ENCODE measurements around the gene SMARCA2.

SMARCA2 gene

GRCh38 chr9:2215921-2216441 lies 200.8 kb downstream of the SMARCA2 start:
- DNase-seq (ENCODE audit: low spot score), result no peak

DNA sequence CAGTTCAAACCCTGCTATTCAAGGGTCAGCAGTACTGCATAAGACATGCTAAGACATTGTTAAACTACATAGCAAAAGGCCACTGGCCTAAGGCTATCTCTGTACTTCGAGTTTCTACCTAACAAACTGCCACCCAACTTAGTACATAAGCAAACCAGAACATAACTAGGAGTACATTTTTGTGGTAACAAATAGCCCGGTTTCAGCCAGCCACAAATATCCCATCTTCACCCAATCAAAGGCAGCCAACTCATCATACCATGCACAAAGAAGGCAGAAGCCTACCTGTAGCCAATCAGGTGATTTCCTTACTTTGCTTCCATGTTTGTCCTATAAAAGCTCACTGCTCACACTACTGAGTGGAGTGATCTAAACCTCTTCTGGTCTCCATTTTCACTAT lies 201.4 kb downstream of the SMARCA2 start:
- no peak for DNase-seq (ENCODE audit: low spot score)

DNA sequence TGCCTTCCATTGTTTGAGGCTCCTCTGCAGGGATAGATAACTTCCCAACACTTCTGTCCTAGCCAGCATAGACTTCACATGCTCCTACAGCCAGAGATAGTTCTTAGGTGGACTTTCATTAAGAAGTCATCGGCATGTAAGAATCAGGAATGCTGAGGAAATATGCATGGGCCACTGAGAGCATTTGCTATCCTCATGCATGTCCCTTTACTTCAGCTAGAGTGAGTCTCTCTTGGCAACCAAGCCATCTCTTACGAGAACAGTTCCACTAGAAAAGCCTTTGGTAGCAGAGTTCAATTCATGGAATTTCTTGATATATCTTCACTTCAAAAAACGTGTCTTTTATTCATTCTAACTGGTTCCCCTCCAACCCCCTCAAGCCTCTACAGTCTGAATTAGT lies 202.4 kb downstream of the SMARCA2 start:
- DNase-seq (ENCODE audit: low spot score), result no peak

- no peak for DNase-seq (ENCODE audit: low spot score)
Observed at GRCh38 chr9:2220036-2220435, 204.9 kb downstream of the SMARCA2 start.

DNA sequence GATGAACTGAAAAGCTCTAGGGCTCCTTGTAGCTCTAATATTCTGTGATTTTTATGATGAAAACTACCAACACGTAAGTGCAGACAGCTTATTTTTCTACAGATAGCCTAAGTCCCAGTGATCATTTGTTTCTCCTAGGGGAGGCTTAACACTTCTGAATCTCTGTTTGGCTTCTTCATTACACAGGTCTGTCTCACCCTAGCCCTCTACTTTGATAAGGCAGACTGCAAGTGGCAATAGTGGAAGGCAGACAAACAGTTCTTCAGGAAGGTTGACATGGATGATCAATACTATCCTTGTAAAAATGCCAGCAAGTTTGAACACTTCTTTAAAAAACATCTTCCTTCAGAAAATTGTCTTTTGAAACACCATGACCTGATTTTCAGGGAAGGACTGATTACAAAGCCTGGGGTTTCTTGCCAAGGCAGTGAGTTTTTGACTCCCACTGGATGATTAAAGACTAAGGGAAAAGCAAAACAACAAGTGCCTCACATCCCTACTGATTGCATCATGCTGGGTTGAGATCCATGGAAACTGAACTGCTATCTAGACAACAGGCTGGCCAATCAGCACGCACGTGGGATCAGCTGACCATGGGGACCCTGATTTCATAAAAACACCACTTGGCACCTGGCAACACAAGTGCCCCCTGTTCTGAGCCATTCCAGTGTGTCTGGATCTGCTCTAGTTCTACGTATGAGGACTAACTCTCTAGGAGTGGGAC lies 212.2 kb downstream of the SMARCA2 start:
- DNase-seq (ENCODE audit: low spot score), result no peak

- DNase-seq (ENCODE audit: low spot score), result peak; percentile 42
Observed at GRCh38 chr9:2228132-2228531, 213.0 kb downstream of the SMARCA2 start.

DNA sequence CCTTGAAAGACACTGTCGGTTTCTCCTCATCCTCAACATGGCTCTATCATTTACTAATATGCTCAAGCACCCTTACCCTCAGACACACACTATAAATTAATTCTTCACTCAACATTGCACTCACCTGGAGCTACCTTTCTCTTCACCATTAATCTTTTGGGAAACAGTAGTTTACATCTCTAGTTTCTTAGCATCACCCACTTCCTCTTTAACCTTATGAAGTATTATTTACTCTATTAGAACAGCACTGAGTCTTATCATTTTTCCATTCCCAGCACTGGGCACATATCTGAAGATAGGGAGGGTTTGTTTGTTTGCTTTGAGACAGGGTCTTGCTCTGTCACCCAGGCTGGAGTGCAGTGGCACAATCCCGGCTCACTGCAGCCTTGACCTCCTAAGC lies 213.5 kb downstream of the SMARCA2 start:
- no peak for DNase-seq (ENCODE audit: low spot score)

GRCh38 chr9:2229109-2229721 lies 214.1 kb downstream of the SMARCA2 start:
- DNase-seq (ENCODE audit: low spot score), result peak; percentile 17

DNA sequence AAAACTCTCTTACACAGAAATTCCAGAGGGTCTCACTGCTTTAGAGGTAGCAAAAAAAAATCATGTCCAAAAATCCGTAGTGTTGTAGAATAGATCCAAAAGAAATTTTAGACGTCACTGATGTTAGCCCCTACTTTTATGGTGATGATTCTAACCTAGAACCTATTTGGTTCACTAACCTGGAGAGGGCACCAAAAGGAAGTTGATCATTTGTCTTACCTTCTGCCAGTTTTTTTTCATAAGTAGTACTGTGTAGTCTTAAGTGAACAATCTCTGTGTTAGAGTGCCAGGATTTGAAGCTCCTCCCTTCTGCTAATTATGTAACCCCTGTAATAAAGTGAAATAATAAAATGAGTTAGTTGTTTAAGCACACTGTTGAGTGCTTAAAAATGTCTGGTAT lies 215.2 kb downstream of the SMARCA2 start:
- DNase-seq (ENCODE audit: low spot score), result no peak

DNA sequence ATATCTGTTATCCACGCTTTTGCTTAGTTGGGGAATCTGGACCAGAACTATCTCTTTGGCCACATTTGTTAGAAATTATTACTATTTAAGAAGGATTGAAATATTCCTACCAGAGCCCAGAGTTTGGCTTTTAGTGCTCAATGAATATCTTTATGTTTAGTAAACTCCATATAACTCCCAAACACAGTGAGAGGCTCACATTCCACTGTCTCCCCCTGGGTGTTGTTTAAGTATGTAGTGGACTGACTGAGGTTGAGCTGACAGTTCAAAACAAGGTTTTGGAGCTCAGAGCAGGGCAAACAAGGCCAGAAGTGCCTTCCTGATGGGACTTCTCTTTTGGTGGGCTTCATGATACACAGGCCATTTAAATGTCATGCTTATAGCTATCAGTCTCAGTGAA lies 216.0 kb downstream of the SMARCA2 start:
- DNase-seq (ENCODE audit: low spot score), result no peak

- no peak for DNase-seq (ENCODE audit: low spot score)
Observed at GRCh38 chr9:2231829-2232228, 216.7 kb downstream of the SMARCA2 start.

DNA sequence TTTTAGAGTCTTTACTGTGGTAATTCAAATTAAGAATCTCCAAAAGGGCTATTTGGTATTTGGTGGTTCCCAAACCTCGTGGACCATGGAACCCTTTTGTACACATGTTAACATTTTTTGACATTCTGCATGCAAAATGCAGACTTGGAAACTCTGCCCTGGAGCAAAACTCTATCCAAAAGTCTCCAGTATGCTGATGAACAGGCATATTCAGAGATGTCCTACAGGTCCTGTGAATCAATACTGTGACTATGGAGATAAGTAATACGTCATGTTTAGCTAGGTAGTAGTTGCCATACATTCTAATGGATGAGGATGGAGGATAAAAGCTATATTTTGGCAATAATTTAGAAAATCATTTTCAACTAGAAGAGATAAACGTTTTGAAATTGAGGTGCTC lies 218.1 kb downstream of the SMARCA2 start:
- DNase-seq (ENCODE audit: low spot score), result no peak

GRCh38 chr9:2234371-2234893 lies 219.3 kb downstream of the SMARCA2 start:
- DNase-seq (ENCODE audit: low spot score), result no peak

DNA sequence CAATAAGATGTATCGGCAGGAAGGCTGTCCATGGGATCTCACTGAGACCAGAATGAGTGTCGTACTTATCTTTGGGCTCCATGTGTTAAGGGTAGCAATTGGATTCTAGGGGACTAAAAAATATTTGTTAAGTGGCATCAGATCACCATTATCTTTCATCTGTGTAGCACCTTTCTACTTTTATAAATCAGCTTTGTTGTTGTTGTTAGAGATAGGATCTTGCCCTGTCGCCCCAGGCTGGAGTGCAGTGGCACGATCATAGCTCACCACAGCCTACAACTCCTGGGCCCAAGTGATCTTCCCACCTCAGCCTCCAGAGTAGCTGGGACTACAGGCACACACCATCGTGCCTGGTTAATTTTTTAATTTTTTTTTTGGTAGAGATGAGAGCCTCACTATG lies 220.5 kb downstream of the SMARCA2 start:
- DNase-seq (ENCODE audit: low spot score), result no peak

DNA sequence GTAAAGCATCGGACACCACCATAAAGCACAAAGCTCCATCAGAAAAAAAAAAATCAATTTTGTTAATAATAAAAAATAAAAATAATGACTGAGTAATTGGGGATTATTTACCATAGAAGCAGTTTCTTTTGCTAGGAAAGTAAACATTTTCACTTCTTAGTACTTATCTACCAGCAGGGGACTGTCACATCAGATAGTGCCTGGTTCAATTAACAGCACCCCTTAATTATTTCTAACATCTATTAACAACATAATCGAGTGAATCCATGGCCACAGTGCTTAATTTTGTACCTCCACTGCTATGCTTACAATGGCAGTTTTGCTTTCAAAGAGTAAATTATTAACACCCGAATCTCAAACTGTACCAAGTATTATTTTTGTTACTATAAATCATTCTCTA lies 221.7 kb downstream of the SMARCA2 start:
- no peak for DNase-seq (ENCODE audit: low spot score)

GRCh38 chr9:2241461-2241835 lies 226.3 kb downstream of the SMARCA2 start:
- peak; percentile 77 for DNase-seq (ENCODE audit: low spot score)

DNA sequence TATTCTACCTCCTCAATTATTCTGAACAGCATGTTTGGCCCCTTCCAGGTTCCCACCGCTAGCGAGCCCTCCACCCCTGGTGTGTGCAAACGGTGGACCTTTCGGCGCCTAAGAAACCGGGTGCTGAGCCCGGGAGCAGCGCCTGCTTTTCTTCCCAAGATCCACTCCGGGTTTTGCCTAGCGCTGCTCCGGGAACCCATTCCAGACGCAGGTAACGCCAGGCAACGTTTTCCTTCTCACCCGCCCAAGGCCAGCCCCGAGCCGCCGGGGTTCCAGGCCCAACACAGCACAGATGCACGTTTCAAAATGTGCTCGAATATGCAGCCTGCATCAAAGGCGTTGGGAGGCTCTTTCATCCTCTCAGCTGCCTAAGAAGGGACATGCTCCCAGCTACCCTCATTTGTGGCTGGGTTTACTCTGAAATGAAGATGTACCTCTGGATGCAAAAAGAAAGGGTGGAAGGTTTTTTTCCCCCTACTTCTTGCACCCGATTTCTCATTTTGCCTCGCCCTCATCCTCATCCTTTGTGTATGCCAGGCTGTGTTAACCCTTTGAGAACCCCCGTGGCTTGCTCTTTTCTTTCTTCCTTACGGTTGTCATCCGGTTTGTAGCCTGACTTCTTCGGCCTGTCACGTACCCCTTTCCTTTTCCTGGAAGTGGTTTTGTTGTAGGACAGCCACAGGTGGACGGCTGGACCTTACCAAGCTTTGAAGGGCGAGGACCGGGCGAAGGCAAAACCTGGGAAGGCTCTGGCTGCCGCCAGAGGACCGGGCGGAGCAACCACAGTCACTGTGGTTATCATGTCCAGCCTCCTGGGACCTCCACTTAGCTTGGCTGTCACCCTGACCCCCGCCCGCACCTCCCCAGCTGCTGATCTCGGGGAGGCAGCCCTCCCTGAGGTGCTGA lies 226.9 kb downstream of the SMARCA2 start:
- peak; percentile 82 for DNase-seq (ENCODE audit: low spot score)

DNA sequence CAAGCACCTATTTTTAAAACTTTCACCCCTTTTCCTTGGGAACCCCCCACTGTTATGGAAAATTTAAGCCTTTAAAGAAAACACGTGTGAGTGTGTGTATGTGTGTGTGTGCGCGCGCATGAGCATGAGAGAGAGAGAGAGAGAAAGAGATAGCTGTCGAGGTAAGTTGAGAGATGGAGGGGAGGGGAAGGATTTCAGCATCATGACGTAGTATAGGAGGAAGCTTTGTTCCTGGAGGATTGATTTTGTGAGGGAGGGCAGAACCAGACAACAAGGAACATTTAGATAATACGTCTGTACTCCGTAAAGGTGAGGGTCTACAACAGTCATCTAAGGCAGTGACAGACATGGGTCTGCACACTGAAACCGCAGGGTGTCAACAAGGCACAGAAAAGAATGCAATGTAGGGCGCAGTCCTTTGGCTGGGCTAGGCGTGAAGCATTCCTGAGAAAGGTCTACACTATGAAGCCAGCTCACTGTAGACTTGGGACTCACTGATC lies 227.7 kb downstream of the SMARCA2 start:
- no peak for DNase-seq (ENCODE audit: low spot score)
